Osteoblast (primary cell): ENCODE results near the gene PYGO1. TPM values are rescaled to one million over a fixed set of nuclear protein-coding genes. Genes with fewer than 3 reads are reported as not detected.
"Not testable (repeated sequence)": the region's sequence is repeated elsewhere in the genome, so short reads cannot be mapped to it uniquely, and the experiment has no call there.

Experiments used
- DNase-seq: peaks from one replicate; pipeline ENCODE4 v3.0.0; 2011; ENCODE audit warnings: low spot score, mixed read lengths; ENCODE audit not compliant: insufficient read length; ENCODE audit errors: missing footprints
- H2AFZ ChIP-seq: 2 replicates; pipeline ENCODE4 v1.6.0; 2011; ENCODE audit warnings: mild to moderate bottlenecking, low read length
- H3K27ac ChIP-seq: 2 replicates; pipeline ENCODE4 v1.5.1; 2011; ENCODE audit warnings: mild to moderate bottlenecking, low read depth, low read length, moderate library complexity
- H3K27me3 ChIP-seq: 2 replicates; pipeline ENCODE4 v1.6.0; 2012; ENCODE audit warnings: mild to moderate bottlenecking, control low read depth, inconsistent platforms, low read length, moderate library complexity; ENCODE audit not compliant: insufficient read depth
- H3K36me3 ChIP-seq: 2 replicates; pipeline ENCODE4 v1.5.1; 2011; ENCODE audit warnings: mild to moderate bottlenecking, low read length, control low read depth, moderate library complexity; ENCODE audit not compliant: insufficient read depth
- H3K4me1 ChIP-seq: 2 replicates; pipeline ENCODE4 v1.5.1; 2011; ENCODE audit warnings: mild to moderate bottlenecking, low read length, control low read depth, moderate library complexity; ENCODE audit not compliant: insufficient read depth
- H3K4me2 ChIP-seq: 2 replicates; pipeline ENCODE4 v1.6.0; 2011; ENCODE audit warnings: mild to moderate bottlenecking, low read length; ENCODE audit not compliant: insufficient read depth
- H3K4me3 ChIP-seq: fragments of 200-600 bp; sonication (generic); 3 replicates; pipeline ENCODE4 v1.5.1; 2012; ENCODE audit warnings: mild to moderate bottlenecking, low read length, inconsistent platforms; ENCODE audit not compliant: insufficient read depth
- H3K79me2 ChIP-seq: 2 replicates; pipeline ENCODE4 v1.6.0; 2012; ENCODE audit warnings: mild to moderate bottlenecking, low read length, control low read depth, inconsistent platforms; ENCODE audit not compliant: insufficient read depth
- H3K9me3 ChIP-seq: 2 replicates; pipeline ENCODE4 v1.5.1; 2011; ENCODE audit warnings: low read depth, low read length, control low read depth
- H4K20me1 ChIP-seq: 2 replicates; pipeline ENCODE4 v1.6.0; 2012; ENCODE audit warnings: mild to moderate bottlenecking, low read length, control low read depth; ENCODE audit not compliant: insufficient read depth
- total RNA-seq: library from RNA; depleted of rRNA; stranded (reverse); fragments of >200 nt; gene quantifications from 2 replicates; pipeline ENCODE4 v1.2.3, GENCODE V29; 2012
- TF ChIP-seq, protein P1 (sequence below): IDR thresholded peaks from 2 replicates; pipeline ENCODE4 v1.5.1; 2011; ENCODE audit warnings: mild to moderate bottlenecking, low read depth, low read length, moderate library complexity; ENCODE audit errors: extremely low read depth

PYGO1 gene
- total RNA-seq, 1 donor, result 15.6 TPM

DNA sequence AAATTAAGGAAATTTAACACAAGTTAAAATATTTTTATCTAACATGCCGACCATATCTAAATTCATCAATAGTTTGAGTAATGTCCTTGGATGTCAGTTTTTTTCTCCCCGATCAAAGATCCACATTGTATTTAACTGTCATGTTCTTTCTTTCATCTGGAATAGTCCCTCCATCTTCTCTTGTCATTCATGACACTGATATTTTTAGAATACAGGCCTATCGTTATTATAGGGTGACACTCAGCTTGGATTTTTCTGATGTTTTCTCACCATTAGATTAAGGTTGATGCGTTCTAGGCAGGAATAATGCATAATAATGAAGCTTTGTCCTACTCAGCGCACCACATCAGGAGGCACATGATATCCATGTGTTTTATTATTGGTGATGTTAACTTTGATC is 13.2 kb upstream of the PYGO1 start:
- Histone ChIP-seq H4K20me1 (no peaks in the 10 kb centered on the region), H3K79me2 (no peaks in the 10 kb centered on the region), H3K4me1 (no peaks in the 10 kb centered on the region), H3K4me2 (no peak overlapping the region), H3K27me3 (no peaks in the 10 kb centered on the region), H3K36me3 (no peaks in the 10 kb centered on the region), H3K9me3 (no peaks in the 10 kb centered on the region), H3K27ac (no peak overlapping the region), H3K4me3 (no peak overlapping the region), H2AFZ (no peak overlapping the region)
- DNase-seq, result no peak
- TF ChIP-seq, protein P1, sequence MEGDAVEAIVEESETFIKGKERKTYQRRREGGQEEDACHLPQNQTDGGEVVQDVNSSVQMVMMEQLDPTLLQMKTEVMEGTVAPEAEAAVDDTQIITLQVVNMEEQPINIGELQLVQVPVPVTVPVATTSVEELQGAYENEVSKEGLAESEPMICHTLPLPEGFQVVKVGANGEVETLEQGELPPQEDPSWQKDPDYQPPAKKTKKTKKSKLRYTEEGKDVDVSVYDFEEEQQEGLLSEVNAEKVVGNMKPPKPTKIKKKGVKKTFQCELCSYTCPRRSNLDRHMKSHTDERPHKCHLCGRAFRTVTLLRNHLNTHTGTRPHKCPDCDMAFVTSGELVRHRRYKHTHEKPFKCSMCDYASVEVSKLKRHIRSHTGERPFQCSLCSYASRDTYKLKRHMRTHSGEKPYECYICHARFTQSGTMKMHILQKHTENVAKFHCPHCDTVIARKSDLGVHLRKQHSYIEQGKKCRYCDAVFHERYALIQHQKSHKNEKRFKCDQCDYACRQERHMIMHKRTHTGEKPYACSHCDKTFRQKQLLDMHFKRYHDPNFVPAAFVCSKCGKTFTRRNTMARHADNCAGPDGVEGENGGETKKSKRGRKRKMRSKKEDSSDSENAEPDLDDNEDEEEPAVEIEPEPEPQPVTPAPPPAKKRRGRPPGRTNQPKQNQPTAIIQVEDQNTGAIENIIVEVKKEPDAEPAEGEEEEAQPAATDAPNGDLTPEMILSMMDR, result no peak

DNA sequence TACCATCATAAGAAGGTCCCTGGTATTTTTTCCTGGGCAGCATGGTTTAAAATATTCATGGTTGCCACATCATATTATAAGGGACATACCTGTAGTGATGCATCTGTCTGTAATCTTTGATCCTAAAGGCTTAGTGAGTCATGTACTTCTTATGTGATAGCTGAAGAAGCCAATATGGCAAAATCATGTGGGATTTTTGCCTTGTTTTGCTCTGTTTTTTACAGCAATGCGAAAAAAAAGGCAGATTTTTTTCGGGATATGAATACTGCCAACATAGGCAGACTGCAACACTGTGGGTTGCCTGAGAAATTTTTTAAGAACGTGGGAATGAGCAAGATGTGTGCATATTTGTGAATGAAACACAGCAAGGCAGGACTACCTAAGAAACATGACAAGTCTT is 11.3 kb upstream of the PYGO1 start:
- H3K4me3 ChIP-seq, result no peak overlapping the region
- H3K79me2 ChIP-seq, result no peaks in the 10 kb centered on the region
- H4K20me1 ChIP-seq, result no peaks in the 10 kb centered on the region
- H3K4me1 ChIP-seq, result no peaks in the 10 kb centered on the region
- H3K36me3 ChIP-seq, result no peaks in the 10 kb centered on the region
- H2AFZ ChIP-seq, result no peak overlapping the region
- TF ChIP-seq, protein P1, result no peak
- no peak overlapping the region for H3K4me2 ChIP-seq
- no peaks in the 10 kb centered on the region for H3K9me3 ChIP-seq
- H3K27ac ChIP-seq, result no peak overlapping the region
- no peaks in the 10 kb centered on the region for H3K27me3 ChIP-seq
- DNase-seq, result no peak

DNA sequence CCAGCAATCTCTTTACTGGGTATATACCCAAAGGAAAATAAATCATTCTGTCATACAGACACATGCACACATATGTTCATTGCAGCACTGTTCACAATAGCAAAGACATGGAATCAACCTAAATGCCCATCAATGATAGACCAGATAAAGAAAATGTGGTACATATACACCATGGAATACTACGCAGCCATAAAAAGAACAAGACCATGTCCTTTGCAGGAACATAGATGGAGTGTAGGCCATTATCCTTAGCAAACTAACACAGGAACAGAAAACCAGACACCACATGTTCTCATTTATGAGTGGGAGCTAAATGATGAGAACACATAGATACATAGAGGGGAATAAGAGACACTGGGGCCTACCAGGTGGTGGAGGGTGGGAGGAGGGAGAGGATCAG is 4.9 kb upstream of the PYGO1 start:
- not testable (repeated sequence) for H2AFZ ChIP-seq, DNase-seq, H3K27ac ChIP-seq, H3K36me3 ChIP-seq, H3K27me3 ChIP-seq, H3K4me2 ChIP-seq, H4K20me1 ChIP-seq, H3K4me1 ChIP-seq, H3K9me3 ChIP-seq, H3K79me2 ChIP-seq, H3K4me3 ChIP-seq

DNA sequence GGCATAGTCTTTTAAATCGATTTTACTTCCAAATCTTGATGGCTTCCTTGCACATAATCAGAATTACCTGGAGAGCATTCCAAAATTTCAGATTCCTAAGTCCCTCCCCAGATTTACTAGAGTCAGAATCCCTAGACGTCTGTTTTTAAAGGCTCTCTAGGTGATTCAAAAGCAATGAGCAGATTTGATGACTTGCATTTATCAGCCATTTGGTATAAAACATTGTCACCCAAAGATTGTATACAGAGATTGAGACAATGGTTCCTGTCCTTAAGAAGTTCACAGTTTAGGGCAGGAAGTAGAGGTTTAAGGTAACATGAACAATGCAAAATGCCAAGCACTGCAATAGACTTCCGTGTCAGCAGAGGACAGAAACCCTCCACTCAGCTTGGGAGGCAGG is 2.6 kb upstream of the PYGO1 start:
- Histone ChIP-seq H3K36me3 (no peaks in the 10 kb centered on the region), H3K4me3 (no peak overlapping the region), H3K4me1 (peaks cover 11% of the 10 kb centered on the region), H3K79me2 (peaks cover 16% of the 10 kb centered on the region), H3K27me3 (no peaks in the 10 kb centered on the region), H4K20me1 (no peaks in the 10 kb centered on the region), H3K27ac (no peak overlapping the region), H3K9me3 (no peaks in the 10 kb centered on the region), H3K4me2 (no peak overlapping the region), H2AFZ (no peak overlapping the region)
- DNase-seq, result peak; percentile 46
- TF ChIP-seq, protein P1, result no peak
